GM21576 (cell line): ENCODE measurements around the gene TRAF3.

ENCODE experiments used
- ATAC-seq: cut with Tn5 transposase; IDR thresholded peaks from one replicate; pipeline ENCODE4 v1.9.1; 2021; ENCODE audit warnings: mild to moderate bottlenecking, moderate library complexity; ENCODE audit not compliant: unreplicated experiment

TRAF3 gene

DNA sequence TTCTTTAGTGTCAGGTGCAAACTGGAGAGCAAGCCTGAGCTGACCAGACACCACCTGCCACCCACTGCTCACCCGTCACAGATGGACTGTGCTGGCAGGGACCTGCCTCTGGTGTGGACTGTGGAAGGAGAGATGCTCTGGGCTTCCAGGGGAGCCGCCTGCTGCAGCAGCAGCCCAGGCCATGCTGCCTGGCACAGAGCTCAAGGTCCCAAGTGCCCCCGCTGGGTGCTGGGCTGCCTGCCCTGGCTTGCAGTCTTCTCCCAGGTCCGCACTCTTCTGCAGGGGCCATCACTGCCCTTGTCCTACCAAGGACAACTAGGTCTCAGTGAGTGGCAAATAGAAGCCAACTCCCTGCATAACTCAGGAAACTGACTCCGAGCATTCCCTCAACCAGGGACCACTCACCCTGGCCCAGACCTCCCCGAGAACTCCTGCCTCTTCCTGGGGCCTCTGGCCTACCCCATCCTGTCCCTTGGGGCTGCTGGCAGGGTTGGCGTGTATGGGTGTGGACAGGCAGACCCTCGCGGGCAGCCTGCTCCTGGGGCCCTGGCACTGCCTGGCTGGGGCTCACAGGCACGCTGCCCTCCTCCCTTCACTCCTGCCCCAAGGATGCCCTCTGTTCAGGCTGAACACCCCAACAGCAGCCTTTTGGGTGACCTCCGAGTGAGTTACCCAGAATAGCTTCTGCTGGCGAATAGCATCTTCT is 154.5 kb downstream of the TRAF3 start:
- ATAC-seq, result no peak

DNA sequence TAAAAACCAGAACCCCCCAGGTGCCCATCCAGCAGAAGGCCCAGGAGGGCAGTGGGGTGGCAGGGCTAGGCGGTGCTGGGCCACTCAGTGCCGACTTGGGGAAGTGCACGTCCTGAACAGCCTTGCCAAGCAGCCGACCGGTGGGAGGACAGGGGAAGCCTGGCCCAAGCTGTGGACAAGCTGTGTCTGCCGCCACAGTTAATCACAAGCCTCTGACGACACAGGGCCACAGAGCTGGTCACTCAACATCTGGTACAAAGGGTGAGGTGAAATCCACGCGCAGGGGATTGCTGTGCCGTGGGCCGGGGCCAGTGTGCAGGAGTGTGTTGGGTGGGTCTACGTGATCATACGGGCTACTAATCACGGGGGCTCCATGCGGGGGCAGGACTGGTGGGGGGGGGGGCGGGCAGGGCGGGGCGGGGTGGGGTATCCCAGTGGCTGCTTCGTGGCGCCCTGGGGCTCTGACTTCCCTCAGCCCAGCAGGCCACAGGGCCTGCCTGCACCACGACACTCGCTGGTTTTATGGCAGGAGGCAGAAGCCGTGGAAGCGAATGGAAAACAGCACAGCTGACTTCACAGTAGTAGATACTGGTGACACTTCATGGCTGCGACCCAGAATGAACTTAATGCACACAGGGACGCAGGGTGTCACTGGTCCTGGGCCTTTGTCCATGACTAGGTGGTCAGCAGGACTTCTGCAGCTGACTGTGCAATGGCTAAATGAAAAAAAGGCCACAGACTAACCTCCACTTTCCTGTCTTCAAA is 155.4 kb downstream of the TRAF3 start:
- ATAC-seq, result no peak

DNA sequence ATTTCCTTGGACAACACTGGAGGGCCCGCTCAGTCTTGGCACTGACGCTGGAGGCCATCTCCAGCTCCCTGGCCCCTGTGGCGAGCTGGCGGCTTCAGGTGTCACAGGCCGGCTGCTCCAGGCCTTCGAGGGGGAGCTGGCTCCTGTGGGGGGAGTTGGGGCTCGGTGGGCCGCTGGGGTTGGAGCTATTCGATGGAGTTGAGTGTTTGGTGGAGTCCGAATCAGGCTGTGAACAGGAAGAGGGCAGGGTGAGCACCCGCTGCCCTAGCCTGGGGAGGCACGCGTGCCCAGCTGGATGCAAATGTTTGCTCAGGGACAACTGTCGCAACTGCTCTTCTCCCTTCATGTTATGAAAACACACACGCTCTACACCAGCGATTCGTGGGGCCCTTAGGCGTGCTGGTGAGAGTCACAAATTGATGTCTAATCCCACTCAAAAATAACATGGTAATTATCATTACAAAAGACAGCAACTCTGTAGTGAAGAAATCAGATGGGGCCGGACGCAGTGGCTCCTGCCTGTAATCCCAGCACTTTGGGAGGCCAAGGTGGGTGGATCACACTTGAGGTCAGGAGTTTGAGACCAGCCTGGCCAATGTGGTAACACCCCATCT is 156.5 kb downstream of the TRAF3 start:
- ATAC-seq, result no peak

DNA sequence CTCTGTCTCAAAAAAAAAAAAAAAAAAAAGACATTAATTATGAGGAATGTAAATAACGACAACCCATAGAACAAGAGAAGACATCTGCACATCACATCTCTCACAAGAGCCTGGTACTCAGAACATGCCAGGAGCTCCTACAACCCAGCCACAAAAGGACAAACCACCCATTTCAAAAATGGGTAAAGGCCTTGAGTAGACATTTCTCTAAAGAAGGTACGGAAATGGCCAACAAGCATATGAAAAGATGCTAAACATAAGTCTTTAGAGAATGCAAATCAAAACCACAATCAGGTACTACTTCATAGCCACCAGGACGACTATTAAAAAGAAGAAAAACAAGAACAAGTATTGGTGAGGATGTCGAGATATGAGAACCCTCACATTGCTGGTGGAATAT is 158.5 kb downstream of the TRAF3 start:
- no peak for ATAC-seq

DNA sequence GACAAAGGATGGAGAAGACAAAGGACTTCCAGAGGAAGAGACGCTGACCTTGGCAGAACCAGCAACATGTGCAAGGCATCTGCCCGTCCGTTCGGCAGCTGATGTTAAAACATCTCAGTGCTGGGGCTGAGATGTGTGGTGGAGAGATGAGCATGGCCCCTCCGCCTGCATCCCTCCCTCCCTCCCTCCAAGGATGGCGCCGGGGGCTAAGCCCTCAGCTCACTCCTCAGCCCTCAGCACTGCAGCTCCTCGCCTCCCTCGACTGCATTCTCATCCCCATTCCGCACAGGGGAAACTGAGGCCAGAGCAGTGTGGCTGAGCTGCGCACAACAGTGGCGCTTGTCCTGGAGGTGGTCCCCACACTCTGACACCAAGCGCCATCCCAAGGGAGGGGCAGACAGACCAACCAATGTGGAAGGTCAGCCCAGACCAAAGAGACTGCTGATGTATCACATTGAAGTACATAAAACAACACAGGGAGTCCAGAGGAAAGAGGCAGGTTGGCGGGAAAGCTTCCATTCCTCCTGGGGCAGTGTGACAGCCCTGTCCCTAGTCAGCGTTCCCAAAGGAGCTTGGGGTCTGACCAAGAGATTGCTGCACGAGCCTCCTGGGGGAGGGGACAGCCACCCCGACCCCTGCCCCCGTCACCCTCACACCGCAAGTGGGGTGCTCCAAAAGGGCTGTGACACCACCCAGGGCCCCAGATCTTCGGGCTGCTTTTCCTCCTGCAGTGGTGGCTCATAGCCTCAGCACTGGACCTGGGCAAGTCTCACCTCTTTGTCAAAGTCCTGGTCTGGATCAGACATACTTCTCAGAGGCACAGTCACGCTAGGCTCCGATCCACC is 160.3 kb downstream of the TRAF3 start:
- no peak for ATAC-seq

DNA sequence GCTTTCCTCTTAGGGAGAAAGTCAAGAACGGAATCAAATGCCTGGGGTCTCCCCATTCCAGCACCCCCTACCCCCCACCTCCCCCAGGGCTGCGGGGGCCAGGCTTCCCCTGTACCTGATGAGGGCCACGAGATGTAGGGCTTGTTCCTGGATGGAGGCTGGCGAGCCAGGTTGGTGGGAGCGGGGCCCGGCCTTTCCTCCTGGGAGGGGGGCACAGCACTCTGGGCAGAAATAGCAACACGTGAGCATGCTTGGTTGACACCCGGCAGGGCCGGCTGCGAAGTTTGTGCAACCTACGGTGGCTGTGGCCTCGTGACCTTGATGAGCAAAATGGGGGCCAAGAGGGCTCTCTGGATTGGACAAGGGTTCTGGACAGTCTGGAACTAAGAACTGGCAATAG is 160.9 kb downstream of the TRAF3 start:
- ATAC-seq, result no peak

DNA sequence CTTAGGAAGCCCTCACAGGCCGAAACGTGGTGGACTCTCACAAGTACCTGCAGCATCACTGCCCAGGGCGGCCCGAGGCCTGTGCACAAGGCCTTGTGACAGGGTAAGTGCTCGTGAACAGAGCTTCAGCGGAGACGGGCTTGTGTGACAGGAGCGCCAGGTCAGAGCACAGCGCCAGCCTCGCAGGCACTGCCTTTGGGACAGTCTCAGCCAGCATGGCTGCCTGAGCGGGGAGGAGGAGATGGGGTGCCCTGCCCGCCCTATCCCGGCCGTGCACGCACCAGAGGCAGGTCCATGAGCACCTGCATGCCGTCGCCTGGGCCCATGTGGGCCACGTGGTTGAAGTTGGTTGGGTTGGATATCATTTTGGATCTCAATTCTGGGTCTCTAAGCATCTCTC is 162.1 kb downstream of the TRAF3 start:
- ATAC-seq, result no peak

DNA sequence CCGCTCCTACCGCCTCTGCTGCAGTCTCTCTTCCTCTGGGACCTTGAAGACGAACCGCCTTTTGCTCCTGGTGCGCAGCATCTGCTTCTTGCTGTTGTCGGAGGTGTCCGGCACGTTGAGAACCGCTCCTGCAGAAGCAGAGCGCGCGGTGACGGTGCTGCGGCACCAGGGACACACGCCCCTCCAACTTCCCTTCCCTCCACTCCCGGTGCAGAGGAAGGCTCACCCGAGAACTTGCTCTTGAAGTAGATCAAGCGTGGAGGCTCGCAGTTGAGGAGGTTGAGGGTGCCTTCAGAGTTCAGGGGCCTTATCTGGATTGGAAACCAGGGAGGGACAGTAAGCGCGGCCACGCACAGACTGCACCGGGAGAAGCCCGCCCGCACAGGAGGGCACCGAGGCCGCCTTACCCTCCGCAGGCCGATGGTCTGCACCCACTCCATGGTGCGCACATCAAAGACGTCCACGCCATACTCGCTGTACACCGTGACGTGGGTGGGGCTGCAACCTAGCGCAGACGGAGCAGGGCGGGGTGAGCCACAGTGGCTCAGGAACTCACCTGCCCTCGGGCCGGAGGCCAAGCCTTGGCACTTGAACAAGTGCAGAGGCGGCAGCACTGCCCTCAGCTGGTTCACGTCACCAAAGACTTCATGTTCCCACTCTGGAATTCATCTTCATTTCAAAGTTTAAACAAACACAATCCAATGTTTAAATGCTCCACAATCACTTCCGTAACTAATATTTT is 162.7 kb downstream of the TRAF3 start:
- ATAC-seq, result no peak

DNA sequence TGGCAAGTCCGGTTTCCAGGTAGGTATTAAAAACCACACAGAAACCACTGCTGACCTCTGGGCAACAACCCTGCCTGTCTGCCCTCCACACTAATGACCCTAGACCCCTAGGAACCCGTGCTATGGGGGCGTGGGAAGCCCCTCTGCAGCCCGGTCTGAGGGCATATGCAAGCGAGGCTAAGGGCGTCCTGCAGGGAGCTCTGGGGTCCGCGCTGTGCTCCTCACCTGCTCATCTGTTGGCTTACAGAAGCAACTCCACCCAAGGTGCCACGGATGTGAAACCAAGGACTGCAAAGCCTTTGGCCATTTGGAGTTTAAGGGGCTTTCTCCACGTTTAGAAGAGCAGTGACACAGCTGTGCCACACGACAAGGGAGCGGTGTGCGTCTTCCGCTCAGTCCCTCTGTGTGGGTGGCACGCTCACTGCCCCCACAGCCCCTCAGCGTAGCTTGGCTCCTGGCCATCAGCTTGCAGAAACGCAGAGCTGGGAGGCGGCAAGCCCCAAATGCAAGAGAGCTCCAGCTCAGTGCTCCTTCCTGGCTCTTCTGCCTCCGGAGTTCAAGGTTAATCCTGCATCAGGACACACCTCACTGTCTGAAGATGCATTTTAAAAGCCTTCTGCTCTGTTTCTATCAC is 163.6 kb downstream of the TRAF3 start:
- ATAC-seq, result no peak

DNA sequence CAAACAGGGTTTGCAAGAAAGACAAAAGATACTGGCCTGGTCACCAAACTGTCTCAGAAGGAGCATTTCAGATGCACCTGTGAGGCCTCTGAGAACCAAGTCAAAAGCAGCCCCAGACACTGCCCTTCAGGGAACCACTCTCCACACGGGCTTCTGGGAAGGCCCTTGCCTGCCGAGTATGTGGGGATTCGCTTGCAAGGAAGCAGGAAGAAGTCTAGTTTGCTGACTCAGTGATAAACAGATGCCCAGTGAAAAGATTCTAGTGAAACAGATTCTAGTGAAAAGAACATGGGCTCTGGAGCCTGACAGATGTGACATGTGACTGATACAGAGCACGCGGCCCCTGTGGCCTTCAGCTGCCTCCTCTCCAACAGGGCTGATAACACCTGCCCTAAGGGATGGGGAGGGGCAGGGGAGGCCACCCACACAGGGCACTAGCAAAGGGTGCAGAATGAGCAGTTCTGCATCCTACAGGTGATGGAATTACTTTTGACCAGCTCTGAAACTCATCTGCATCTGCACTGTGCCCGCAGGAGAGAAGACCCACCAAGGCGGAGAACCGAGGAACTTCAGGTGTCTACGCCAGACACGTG is 164.3 kb downstream of the TRAF3 start:
- ATAC-seq, result no peak

DNA sequence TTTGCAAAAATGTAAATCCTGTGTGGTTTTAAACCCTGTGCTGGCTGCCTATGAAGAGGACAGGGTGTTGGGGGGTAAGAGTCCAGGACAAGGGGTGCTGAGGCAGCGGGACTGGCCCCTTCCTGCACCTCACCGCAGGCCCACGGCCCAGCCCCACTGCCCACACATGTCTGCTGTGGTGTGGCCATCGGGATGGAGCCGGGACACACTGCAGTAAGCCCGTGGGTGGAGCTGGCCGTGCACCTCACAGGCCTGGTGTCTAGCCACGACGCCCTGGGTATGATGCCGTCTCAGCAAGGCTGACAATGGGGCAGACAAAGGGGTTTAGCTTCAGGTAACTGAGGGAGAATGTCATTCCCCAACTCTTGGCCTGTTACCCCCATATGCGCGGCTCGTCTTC is 164.8 kb downstream of the TRAF3 start:
- ATAC-seq, result no peak

DNA sequence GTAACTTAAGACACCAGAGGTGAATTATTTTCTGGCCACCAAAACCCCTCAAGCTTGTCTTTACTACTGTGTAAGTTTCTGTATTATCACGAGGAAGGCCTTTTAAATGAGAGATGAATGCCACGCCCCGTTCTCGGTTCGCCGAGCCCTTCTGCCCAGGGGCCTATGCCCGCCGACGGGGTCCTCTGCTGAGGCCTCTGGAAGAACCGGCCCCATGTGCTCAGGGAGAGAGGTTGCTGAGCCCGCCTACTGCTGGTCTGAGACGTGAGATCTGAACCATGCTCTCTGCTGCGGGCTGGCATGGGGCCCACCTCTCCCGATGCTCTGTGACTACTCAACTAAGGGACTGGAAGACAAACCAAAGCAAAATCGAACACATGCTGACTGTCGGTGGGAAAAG is 166.2 kb downstream of the TRAF3 start:
- ATAC-seq, result no peak

DNA sequence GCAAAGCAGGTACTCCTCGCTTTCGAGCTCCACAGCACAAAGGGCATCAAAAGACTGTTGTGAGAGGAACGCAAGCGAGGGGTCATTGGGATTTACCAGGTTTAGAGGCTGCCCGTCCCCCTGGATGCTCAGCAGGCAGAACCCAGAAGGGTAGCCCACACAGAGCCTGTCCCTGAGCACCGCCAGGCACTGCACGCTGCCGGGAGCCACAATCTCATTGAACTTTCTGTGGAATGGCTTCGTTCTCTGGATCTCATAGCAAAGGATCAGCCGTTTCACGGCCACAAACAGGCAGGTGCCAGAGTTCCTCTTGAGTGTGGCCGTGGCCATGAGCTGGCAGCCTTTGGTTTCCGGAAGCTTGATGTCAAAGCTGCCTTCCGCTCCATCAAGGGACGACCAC is 166.7 kb downstream of the TRAF3 start:
- ATAC-seq, result no peak

DNA sequence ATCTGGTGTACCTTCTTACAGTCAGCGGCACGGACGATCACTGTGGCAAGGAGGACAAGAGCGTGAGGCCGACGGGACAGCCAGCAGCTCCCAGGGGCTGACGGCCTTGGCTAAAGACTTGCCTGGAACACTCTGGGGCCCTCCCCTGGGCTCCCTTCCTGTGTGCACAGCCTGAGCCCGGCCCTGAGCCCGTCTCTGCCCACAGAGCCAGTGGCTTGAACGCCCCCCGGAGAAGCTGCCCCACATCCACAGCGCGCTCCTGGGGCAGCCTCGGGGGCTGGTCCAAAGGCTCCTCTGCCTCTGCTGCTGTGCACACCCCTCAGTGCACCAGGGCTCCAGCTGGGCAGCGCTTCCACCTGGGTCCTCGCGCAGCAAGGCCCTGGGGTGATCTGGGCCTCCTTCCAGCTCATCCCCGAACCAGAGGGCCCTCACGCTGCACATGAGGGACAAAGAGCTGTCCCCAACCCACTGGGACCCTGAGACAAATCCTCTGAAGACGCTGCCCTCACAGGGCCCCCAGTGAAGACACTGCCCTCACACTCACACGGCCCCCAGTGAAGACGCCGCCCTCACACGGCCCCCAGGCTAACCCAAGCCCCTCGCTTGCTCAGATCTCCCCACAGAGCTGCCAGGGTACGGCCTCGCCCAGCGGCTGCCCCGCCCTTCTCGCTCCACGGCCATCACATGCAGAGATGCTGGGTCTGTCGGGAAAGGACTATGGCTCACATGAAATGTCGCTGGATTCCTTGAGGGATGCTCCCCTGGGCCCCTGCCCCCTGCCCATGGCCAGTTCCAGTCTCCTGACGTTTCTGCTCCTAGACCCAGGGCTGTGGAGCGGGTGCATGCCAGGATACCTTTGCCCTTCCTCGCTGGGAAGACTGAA is 167.4 kb downstream of the TRAF3 start:
- no peak for ATAC-seq

DNA sequence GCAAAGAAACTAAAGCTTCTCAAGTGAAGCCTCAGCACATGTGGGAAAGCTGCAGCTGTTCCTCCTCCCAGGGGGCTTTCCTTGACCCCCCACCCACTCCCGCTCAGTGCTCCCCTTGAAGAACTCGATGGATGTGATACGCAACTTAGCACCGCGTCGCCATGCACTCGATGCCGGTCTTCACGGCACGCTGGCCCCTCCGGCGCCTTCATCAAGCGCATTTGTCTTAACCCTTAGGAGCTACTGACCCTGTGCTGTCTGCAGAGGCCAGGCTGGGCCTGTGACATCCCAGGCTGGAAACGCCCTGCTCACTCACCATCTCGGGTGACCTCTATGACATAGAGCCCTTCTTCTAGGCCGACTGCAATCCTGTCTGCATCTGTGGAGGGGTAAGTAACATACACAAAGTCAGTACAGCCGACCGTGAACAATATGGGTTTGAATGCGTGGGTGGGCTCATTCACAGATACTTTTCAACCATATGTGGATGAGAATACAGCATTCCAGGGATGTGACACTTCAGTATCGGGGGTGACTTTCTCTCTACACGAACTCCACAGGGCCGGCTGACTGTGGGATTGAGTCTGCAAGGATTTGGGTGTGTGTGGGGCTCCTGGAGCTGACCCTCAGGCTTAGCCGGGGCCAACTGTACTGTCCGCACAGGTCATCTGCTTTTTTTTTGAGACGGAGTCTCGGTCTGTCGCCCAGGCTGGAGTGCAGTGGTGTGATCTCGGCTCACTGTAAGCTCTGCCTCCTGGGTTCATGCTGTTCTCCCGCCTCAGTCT is 168.3 kb downstream of the TRAF3 start:
- ATAC-seq, result no peak

DNA sequence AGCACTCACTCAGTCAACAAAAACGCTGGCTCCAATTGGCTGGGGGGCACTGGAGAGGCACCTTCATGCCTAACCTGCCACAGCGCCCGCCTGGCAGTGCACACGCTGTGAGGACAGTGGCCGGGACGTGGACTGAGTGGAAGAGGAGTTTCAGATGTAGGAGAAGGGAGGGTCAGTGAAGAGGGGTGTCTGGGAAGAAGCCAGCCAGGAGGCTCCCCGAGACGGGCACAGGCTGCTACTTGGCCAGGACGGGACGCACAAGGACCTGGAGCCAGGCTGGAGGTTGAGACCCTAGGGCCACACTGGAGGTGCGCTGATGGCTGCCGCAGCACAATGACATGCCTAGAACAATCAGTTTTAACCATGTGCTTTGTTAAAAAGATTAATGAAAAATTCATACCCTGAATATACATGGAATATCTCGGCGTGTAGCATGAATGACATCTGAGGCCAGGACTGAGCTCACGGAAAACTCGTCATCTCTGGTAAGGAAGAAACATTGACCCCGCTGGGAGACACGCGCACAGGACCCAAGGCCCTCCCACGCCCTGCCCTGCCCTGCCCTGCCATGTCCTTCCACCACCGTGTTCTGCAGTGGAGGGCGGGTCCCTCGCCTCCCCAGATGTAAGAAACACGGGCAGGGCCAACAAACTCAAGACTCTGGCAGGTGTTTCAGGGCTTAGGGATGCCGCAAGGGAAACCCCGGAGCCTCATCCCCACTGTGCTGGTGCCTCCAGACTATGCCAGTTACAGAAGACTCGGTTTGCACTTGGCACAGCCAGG is 170.3 kb downstream of the TRAF3 start:
- ATAC-seq, result no peak

DNA sequence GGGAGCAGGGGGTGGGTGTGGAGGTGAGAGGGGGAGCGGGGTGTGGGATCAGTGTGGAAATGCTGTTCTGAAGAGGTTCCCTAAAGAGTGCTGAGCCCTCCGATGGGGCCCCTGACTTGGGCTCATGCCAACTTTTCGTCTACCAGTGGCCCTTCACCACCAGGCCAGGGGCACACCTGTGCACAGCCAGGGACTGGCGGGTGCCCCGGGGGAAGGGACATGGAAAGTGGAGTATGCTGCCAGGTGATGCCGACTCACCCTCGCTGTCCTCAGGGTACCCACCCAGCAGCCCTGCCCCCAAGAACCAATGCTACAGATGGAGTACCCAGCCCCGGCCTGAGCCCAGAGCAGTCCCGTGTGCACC is 171.4 kb downstream of the TRAF3 start:
- no peak for ATAC-seq
